Tongue (tissue), 2 donors: ENCODE data around the gene INPP5A. TPM values are rescaled to one million over a fixed set of nuclear protein-coding genes. Genes with fewer than 3 reads are reported as not detected.
"Not testable (repeated sequence)": the region's sequence is repeated elsewhere in the genome, so short reads cannot be mapped to it uniquely, and the experiment has no call there.

Source experiments
- DNase-seq: peaks from one replicate; pipeline ENCODE4 v3.0.0-alpha.2; 2015
- total RNA-seq: library from RNA; depleted of rRNA; stranded (reverse); fragments of >200 nt; gene quantifications from one replicate; pipeline ENCODE4 v1.2.3, GENCODE V29; 2014

INPP5A gene
- total RNA-seq, 1 donor from 2014 or later, result 115 TPM

- no peak for DNase-seq
These were observed 138.8 kb downstream of the INPP5A start for GRCh38 chr10:132676193-132676891.

DNA sequence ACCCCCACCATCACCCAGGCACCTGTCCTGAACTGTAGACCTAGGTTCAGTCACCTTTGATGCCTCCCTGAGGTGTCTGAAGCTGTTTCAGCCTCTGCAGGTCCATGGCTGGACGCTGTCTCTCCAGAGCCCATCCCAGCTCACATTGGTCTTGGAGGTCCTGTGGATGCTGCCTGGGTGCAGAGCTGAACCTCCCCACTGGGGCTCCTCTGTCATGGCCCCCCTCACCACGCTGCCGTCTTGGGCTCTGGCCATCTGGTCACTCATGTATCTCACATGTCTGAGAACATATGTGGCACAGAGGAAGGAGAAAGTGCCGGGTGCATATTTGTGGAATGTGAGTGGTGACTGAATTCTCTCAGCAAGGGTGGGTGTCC, 139.5 kb downstream of the INPP5A start:
- no peak for DNase-seq

DNA sequence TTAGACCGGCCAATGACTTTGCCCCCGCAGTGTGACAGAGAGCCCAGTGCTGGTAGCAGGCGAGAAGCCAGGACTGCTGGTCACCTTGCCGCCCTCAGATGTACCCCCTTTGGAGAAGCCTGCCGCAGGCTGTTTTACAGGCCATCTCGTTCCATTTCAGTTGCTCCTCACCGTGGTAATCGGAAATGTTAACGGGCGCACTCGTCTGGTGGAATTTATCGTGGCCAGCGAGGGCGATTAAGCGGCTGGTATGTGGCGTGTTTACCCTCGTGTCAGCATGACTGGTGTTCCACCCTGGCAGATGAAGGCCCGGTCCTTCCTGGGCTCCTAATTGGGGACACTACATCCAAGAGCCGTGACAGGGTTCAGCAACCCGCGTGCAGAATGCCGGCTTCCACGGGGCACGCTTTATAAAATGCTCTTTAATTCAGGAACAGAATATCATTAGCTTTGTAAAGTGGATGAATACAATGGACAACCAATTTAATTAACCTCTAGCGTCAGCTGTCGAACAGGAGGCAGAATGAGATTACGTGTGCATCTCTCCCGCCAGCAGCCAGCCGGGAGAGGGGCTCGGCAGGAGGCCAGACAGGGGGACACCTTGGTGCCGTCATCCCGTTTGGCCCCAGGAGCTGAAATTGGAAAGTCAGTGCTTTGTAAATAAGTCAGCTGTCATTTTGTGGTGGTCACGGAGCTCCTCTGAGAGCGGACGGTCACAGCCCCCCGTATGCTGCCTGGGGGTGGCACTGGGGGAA, 140.1 kb downstream of the INPP5A start:
- DNase-seq, result no peak

GRCh38 chr10:132678436-132679216, 141.0 kb downstream of the INPP5A start:
- no peak for DNase-seq

- DNase-seq, result no peak
These were observed 141.6 kb downstream of the INPP5A start for GRCh38 chr10:132679217-132679595.

DNA sequence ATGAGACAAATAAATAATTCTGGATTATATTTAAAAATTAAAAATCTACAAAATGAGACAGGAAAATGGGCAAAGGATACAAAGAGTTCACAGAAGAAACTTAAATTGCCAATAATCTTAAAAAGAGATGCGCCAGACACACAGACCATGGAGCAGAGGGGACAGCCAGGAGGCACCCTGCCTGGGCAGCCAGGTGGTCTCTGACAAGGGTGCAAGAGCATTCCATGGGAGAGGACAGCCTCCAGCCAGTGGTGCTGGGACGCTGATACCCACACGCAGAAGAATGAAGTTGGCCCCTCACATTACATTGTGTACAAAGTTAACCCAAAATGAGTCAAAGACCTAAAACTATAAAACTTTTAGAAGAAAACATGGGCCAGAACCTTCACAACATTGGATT, 142.1 kb downstream of the INPP5A start:
- no peak for DNase-seq

- DNase-seq, result not testable (repeated sequence)
These were observed 143.2 kb downstream of the INPP5A start for GRCh38 chr10:132680741-132681140.

GRCh38 chr10:132681858-132682755, 144.5 kb downstream of the INPP5A start:
- no peak for DNase-seq

DNA sequence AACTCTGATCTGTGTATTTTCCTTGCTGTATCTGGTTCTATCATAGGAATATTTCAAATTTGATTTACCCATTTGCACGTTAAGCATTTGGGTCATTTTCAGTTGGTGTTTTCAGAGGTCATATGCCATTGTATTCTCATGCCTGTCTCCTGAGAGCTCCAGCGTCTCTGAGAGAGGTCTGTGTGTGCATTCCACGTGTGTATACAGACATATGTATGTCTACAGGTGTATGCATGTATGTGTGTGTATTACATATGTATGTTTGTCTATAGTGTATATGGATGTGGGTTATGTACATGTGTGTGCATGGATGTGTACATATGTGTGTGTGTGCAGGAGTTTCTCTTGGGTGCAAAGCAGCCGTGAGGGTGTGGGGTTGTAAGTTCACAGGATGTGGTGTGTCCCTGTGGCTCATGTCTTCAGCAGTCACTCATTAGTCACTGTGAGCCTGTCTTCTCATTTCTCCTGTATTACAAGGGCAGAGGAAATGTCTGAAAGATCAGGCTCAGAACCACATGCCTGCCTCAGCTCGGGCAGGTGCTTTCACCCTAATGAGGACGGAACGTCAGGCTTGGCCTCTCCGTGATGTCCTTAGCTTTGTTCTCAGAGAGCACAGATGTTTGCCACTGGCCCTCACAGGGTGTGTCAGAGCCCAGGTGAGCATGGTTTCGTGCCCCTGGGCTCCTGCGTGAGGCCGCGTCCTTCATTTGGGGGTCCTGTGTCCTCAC, 146.7 kb downstream of the INPP5A start:
- no peak for DNase-seq

- peak; percentile 35 for DNase-seq
These were observed 147.7 kb downstream of the INPP5A start for GRCh38 chr10:132685101-132685891.

DNA sequence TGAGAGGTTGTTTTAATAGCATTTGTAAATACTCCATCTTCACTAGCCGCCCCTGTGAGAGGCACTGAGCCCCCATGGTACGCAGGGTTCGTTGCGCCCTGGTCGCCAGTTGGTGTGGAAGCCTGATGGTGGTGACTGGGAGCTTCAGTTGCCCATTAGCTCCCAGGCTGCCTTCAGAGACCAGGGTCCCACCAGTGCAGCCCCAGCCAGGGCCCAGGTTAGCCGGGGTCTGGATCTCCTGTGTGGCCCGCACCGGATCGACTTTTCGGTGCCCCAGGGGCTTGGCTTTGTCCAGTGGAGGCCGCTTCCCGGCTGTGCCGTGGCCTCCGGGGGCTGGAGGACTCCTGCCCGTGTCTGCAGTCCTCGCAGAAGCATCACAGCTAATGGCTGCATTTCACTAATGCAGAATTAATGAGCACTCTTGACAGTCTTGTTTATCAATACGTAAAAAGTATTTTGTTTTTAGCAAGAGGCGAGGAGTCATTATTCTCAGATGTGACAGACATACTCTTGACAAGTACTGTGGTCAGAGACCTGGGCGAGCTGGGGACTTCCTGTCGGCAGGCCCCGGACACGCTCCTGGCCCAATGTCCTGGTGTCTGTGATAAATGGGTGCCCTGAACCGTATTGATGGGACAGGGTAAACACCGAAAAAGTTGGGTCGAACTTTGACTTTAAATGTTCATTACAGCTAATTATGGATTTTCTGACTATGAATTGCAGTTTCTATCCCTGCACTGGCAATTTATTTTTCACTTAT, 148.5 kb downstream of the INPP5A start:
- no peak for DNase-seq

DNA sequence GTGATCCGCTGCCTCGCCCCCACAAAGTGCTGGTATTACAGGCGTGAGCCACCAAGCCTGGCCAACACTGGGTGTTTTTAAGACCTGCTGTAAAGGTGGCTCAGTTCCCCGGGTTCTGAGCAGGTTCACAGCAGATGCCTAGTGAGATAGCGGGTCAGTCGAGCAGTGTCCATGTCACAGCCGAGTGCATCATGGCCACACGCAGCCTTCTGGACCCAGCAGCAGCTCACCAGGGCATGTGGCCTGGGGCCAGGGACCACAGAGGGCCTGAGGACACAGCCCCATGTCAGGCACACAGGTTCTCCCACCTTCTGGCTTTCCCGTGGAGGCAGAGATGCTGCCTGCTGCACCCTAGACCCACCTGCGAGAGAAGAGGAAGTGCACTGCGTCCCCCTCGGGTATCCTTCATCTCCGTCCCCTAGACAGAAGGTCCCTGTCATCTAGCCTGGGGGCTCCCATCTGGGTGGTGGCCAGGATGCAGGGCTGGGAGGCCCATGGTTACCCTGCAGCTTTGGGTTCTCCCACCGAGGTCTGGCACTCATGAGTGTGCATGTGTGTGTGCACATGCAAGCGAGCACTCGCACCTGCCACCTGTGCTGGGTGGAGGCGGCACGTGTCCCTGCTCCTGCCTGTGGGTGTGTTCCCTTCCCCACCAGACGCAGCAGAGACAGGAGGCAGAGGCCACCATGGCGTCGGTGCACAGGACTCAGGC, 149.8 kb downstream of the INPP5A start:
- DNase-seq, result no peak

DNA sequence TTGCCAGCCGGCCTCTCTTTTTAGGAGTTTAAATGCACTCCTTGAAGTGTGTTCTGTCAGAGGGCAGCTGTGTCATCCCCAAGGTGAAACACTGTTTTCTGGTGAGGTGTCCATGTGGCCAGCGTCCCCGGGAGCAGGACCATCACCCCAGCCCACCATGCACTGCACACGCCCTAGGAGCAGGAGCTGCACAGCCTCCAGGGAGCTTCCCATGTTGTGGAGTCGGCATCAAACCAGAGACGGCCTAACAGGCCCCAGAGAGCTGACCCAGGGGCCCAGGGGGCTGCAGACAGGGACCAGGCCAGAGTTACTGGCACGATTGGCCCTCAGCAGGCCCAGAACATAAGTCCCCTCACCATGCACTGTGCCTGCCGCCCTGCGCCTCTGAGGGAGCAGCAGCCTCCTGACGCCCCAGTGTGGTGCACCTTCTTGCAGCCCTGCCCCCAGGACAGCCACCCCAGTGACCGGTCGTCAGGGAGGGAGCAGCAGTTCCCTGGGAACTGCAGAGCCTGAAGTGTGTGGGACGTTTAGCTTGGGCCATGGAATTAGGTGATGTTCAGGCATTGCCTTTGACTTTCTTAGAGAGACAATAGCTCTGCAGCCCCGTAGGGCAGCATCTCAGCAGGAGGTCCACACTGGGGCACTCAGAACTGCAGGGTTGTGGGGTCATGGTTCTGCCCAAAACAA, 150.4 kb downstream of the INPP5A start:
- no peak for DNase-seq

DNA sequence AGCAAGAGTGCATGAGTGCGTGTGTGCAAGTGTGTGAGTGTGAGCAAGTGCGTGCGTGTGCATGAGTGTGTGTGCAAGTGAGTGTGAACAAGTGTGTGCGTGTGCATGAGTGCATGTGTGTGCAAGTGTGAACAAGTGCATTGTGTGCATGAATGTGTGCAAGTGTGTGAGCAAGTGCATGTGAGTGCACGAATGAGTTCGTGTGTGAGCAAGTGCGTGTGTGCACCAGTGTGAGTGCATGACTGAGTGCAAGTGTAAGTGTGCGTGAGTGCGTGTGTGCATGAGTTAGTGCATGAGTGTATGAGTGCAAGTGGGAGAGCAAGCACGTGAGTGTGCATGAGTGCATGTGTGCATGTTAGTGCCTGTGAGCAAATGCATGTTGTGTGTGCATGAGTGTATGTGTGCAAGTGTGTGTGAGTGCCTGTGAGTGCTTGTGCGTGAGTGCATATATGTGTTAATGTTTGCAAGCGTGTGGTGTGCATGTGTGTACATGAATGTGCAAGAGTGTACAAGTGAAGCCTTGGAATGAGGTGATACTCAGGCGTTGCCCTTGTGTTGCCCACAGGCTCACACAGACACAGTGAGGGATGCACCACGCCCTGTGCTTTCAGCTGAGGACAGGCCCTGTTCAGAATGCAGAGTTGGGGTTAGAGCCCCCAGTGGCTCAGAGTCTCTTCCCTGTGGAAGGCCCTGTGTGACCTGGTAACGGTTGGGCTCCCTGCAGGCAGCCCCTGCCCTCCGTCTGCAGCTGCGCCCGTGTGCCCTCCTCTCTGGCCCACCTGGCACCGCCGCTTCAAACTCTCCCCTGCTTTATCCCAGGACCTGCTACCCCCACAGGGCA, 151.2 kb downstream of the INPP5A start:
- DNase-seq, result no peak

DNA sequence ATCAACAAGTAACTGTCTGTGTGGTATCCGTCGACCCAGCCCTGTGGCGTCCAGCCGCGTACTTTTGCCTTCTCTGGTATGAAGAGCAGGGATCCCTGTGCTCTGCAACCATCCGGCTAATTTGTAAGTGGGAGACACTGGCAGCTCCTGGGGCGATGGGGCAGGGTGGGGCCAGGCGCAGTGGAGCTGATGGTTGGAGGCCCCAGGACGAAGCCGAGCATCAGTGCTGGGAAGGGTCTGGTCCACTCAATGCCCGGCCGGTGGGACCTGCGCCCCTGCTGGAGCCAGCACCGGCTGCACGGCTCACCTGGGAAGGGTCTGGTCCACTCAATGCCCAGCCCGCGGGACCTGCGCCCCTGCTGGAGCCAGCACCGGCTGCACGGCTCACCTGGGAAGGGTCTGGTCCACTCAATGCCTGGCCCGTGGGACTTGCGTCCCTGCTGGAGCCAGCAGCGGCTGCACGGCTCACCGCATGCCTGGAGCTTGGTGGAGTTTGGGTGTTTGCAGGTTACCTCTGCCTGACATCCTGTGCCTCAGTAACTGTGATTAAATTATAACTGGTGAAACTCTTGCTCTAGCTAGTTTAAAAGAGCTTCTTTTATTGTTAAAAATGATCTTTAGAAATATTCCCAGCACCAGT, 152.3 kb downstream of the INPP5A start:
- no peak for DNase-seq

DNA sequence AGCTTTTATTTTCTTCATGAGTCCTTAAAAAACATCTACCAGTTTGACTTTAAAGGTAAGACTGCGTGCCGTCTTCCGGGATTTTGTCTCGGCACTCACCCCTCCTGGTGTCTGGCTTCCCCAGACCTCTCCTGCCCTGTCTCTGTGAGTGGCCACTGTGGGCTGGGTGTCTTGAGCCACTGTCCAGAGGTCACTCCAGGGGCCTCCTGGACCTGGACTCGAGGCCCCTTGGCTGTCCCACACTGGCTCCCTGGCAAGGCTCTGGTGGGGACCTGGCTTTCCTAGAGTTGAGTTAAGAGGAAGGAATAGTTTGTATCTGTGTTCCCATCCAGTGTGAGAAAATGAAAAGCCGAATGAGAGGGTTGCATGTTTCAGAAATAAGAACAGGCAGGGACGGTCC, 152.8 kb downstream of the INPP5A start:
- DNase-seq, result no peak
